NCI-H748 treated with DMSO at 0.1 percent for 48 hours (cell line): ENCODE data around the gene FADD.
"Not testable (repeated sequence)": the region's sequence is repeated elsewhere in the genome, so short reads cannot be mapped to it uniquely, and the experiment has no call there.

ENCODE experiments used
- DNase-seq: peaks from one replicate; lab custom pipeline; 2025; lab: John Stamatoyannopoulos, UW

Gene FADD

GRCh38 chr11:70205049-70205725 is 2.1 kb downstream of the FADD start:
- no peak for DNase-seq

GRCh38 chr11:70205766-70206165 is 2.7 kb downstream of the FADD start:
- DNase-seq, result no peak

DNA sequence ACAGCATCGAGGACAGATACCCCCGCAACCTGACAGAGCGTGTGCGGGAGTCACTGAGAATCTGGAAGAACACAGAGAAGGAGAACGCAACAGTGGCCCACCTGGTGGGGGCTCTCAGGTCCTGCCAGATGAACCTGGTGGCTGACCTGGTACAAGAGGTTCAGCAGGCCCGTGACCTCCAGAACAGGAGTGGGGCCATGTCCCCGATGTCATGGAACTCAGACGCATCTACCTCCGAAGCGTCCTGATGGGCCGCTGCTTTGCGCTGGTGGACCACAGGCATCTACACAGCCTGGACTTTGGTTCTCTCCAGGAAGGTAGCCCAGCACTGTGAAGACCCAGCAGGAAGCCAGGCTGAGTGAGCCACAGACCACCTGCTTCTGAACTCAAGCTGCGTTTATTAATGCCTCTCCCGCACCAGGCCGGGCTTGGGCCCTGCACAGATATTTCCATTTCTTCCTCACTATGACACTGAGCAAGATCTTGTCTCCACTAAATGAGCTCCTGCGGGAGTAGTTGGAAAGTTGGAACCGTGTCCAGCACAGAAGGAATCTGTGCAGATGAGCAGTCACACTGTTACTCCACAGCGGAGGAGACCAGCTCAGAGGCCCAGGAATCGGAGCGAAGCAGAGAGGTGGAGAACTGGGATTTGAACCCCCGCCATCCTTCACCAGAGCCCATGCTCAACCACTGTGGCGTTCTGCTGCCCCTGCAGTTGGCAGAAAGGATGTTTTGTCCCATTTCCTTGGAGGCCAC is 3.3 kb downstream of the FADD start:
- DNase-seq, result no peak

DNA sequence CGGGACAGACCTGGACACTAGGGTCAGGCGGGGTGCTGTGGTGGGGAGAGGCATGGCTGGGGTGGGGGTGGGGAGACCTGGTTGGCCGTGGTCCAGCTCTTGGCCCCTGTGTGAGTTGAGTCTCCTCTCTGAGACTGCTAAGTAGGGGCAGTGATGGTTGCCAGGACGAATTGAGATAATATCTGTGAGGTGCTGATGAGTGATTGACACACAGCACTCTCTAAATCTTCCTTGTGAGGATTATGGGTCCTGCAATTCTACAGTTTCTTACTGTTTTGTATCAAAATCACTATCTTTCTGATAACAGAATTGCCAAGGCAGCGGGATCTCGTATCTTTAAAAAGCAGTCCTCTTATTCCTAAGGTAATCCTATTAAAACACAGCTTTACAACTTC is 3.9 kb downstream of the FADD start:
- no peak for DNase-seq

- DNase-seq, result no peak
Measured at GRCh38 chr11:70207531-70208131, 4.5 kb downstream of the FADD start.

DNA sequence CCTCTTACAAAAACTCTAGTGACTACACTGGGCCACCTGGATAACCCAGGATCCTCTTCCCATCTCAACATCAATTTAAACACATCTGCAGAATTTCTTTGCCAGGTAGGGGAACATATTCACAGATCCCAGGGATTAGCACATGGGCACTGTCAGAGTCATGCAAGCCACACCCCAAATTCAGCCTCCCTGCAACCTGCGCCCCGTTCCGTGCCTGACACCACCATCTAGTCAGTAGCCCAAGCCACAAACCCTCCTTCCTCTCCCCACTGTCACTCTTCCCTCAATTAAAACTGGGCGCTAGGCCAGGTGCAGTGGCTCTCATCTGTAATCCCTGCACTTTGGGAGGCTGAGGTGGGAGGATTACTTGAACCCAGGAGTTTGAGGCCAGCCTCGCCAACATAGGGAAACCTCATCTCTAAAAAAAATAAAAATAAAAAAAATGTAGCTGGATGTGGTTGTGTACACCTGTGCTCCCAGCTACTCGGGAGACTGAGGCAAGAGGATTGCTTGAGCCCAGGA is 6.4 kb downstream of the FADD start:
- no peak for DNase-seq

GRCh38 chr11:70210051-70210501 is 7.0 kb downstream of the FADD start:
- no peak for DNase-seq

DNA sequence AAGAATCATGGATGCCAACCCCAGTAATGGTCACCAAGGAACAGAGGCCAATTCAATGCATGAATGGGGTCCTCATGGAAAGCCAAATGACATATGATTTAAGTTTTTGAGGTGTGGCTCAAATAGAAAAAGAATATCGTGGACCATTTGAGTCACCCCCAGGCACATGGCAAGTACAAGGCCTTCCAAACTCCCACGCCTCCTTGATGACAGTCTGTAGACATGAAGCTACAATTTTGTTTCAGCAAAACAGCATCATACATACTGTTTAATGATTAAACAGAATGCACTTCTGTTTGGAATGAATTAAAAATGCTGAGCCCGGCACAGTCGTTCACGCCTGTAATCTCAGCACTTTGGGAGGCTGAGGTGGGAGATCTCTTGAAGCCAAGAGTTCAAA is 7.4 kb downstream of the FADD start:
- no peak for DNase-seq

DNA sequence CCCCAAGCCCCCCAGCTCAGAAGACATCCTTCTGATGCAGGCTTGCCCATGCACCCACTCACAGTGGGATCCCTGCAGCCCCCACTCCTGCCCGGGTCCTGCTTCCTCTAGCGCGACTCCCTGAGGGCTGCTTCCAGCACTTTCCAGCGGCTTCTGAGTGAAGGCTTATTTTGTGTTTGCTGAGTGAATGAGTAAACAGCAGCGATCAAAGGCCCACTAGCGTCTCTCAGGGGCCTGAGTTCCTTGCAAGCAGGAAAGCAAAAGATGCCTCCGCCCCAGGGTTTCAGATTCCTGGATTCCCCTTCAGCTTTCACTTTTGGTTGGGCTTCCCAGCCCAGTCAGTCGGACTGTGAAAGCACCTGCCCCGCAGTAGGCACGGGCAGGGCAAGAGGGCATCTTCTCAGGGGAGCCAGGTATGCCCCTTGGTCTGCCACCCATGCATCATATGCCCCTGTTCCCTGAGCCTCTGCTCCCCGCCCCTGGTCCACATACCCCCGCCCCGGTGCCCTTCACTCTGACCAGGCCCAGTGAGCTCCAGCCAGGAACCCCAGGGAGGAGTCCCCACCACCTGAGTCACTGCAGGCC is 9.2 kb downstream of the FADD start:
- DNase-seq, result no peak

GRCh38 chr11:70217388-70217787 is 14.3 kb downstream of the FADD start:
- DNase-seq, result not testable (repeated sequence)

DNA sequence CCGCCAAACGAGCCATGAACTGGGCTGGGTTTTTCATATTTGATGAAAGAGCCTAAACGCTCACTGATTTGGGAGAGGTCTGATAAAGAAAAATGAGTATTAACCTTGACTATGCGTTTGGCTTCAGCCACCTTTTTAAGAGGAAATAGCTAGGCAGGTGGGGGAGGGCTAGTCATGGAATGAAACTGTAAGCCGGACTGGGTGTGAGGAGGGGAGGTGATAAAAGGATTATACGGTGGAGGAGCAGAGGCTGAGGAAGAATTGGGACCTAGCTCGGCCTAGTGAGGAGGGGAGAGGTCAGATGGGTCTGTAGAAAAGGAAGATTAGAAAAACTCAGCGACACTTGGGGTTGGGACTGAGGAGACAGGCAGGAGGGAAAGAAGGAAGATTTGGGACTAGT is 15.0 kb downstream of the FADD start:
- not testable (repeated sequence) for DNase-seq

DNA sequence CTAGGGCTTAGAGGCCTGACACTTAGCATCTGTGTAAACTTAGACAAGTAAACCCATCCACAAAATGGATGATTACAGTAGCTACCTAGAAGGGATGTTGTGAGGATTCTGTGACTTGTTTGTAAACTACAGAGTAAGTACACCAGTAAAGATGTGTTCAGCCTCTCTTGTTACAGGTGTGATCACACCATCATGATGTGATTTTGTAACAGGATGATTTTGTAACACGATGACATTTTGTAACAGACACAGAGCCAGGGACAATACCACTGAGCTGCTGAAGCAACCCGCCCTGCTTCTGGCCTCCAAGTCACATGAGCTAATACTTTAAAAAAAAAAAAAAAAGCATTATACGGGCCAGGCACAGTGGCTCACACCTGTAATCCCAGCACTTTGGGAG is 17.0 kb downstream of the FADD start:
- no peak for DNase-seq

DNA sequence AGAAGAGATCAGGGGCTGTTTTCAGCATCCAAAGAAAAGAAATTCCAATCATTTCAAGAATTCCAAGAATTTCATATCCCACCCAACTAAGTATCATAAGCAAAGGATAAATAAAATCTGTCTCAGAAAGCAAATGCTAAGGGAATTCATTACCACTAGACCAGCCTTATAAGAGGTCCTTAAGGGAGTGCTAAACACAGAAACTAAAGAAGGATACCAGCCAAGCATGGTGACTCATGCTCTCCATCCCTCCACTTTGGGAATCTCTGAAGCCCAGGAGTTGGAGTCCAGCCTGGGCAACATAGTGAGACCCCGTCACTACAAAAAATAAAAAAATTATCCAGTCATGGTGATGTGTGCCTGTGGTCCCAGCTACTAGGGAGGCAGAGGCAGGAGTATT is 17.8 kb downstream of the FADD start:
- DNase-seq, result no peak

- no peak for DNase-seq
Measured at GRCh38 chr11:70225681-70226177, 22.6 kb downstream of the FADD start.

- no peak for DNase-seq
Measured at GRCh38 chr11:70226183-70226582, 23.1 kb downstream of the FADD start.

- DNase-seq, result no peak
Measured at GRCh38 chr11:70226967-70227366, 23.9 kb downstream of the FADD start.

DNA sequence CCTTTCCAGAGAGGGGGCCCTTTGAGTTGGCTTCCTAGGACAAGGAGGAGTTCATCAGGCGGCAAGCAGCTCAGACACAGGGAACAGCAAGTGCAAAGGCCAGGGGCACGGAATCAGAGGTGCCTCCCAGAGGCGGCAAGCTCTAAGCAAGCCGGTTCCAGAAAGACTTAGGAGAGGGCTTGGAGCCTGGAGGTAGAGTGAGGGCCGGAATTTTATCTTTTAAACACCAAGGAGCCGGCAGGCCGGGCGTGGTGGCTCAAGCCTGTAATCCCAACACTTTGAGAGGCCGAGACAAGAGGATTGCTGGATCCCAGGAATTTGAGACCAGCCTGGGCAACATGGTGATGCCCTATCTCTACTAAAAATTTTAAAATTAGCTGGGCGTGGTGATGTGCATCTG is 26.6 kb downstream of the FADD start:
- DNase-seq, result no peak

- DNase-seq, result no peak
Measured at GRCh38 chr11:70230151-70230839, 27.2 kb downstream of the FADD start.

DNA sequence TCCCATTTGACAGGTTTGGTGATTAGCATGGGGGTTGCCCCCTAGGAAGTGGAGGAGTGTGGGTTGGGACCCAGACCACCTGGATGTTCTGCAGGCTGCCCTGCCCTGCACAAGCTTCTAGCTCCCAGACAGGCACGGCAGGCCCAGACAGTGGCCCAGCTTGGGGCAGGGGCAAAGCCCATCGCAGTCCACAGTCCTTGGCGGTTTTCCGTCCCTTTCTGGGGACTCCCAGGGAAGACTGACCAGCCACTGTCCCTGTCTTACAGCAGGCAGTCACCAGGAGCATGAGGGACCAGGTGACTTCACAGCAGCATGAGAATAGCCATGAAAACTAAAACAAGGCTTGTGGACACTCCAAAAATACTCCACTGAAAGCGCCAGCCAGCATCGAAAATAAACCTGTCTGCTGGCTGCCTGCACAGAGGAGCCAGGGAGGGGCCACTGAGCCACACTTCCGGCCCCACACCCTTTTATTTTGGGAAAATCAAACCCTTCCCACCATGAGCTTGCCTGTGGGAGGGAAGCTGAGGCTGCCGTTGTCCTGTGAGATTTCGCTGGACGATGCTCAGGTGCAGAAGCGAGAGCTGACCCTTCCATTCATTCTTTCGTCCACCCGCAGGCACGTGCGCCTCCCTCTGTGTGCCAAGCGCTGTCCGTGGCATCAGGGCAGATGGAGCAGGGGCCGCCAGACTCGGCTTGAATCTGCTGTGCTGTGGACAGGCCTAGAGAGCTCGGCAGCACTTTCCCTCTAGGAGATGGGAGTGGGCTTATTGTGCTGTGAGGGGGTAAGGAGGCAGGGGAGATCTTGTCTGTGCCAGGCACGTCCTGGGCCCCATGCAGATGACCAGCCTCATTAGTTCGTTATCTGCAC is 28.0 kb downstream of the FADD start:
- no peak for DNase-seq

GRCh38 chr11:70233034-70233433 is 29.9 kb downstream of the FADD start:
- no peak for DNase-seq

DNA sequence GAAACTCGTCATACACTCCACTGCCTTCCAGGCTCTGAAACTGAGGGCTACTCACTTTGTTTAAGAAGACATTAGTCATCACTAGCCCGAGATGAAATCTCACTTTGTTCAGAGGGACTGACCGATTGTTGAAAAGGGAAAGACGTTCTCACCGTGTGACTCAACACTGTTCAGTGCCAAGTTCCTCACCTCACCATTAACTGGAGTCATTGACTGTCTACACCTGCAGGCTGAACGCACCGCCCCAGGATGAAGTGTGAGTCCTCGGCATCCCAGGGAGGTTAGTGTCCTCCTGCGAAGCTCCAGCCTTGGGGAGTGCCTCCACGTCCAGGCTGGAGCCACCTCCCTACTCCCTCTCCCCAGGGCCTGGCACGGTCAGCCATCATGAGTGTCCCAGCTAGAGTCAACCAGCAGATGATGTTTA is 30.4 kb downstream of the FADD start:
- no peak for DNase-seq
